D721Med (cell line): ENCODE measurements around the gene ATP1B1.

Experiments
- DNase-seq: peaks from one replicate; pipeline ENCODE4 v3.0.0; 2011; ENCODE audit warnings: low spot score; ENCODE audit not compliant: insufficient read length
- FAIRE-seq: peaks from 2 replicates; lab custom pipeline; 2011; peaks lifted over from hg19 to GRCh38; lab: Jason Lieb, UNC
- TF ChIP-seq, protein P1 (sequence below): IDR thresholded peaks from 2 replicates; pipeline ENCODE4 v1.5.1; 2012; ENCODE audit warnings: mild to moderate bottlenecking, control low read depth; ENCODE audit not compliant: insufficient read depth; ENCODE audit errors: missing control alignments

ATP1B1 gene

GRCh38 chr1:169070547-169070946 lies 35.9 kb upstream of the ATP1B1 start:
- TF ChIP-seq, protein P1, sequence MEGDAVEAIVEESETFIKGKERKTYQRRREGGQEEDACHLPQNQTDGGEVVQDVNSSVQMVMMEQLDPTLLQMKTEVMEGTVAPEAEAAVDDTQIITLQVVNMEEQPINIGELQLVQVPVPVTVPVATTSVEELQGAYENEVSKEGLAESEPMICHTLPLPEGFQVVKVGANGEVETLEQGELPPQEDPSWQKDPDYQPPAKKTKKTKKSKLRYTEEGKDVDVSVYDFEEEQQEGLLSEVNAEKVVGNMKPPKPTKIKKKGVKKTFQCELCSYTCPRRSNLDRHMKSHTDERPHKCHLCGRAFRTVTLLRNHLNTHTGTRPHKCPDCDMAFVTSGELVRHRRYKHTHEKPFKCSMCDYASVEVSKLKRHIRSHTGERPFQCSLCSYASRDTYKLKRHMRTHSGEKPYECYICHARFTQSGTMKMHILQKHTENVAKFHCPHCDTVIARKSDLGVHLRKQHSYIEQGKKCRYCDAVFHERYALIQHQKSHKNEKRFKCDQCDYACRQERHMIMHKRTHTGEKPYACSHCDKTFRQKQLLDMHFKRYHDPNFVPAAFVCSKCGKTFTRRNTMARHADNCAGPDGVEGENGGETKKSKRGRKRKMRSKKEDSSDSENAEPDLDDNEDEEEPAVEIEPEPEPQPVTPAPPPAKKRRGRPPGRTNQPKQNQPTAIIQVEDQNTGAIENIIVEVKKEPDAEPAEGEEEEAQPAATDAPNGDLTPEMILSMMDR: no peak
- DNase-seq (no peak), FAIRE-seq (no peak)

DNA sequence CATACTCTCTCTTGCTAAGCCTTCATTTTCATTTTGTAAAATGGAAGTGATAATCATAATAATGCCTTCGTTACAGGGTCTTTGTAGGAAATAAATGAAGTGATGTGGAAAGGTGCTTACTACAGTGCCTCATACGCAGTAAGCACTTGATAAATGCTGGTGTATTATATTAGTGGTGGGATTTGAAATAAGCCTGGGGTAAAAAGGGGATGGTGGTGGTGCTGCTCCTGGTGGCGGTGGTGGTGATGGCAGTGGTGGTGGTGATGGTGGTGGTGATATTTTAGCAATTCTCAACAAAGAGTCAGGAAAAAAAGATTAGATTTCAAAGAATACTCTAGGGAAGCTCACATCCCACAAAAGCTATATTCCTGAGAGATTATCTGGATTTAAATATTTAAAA lies 35.5 kb upstream of the ATP1B1 start:
- FAIRE-seq: no peak
- TF ChIP-seq, protein P1: no peak
- DNase-seq: no peak

DNA sequence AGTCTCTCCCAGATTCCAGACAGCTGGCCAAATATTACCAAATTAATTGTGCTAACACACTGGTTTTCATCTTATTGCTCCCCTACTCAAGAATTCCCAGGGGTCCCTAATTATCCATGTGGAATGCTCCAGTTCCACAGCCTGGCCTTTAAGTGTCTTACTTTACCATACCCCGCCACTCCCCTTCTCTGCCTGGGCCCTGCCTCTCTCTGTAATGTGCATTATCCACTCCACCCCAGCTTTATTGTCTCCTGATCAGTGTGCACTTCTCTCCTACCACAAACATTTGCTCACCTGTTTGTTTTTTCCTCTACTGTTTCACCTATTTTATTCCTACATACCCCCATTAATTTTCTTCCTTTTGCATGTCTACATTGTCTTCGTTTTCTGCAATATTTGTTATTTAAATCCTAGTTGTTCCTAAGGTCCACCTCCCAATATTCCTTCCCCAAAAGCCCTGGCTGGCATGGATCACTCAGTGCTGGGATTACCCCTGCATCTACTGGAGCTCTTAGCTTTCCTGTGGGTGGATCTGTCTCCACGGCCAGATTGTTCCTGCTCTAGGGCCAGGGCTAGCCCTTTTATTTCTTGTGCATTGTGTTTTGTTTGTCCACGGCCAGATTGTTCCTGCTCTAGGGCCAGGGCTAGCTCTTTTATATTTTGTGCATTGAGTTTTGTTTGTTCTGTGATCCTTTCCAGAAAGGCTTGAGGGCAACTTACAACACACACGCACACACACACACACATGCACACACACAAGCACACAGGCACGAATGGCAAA lies 33.4 kb upstream of the ATP1B1 start:
- no peak for DNase-seq
- no peak for FAIRE-seq
- TF ChIP-seq, protein P1: no peak

DNA sequence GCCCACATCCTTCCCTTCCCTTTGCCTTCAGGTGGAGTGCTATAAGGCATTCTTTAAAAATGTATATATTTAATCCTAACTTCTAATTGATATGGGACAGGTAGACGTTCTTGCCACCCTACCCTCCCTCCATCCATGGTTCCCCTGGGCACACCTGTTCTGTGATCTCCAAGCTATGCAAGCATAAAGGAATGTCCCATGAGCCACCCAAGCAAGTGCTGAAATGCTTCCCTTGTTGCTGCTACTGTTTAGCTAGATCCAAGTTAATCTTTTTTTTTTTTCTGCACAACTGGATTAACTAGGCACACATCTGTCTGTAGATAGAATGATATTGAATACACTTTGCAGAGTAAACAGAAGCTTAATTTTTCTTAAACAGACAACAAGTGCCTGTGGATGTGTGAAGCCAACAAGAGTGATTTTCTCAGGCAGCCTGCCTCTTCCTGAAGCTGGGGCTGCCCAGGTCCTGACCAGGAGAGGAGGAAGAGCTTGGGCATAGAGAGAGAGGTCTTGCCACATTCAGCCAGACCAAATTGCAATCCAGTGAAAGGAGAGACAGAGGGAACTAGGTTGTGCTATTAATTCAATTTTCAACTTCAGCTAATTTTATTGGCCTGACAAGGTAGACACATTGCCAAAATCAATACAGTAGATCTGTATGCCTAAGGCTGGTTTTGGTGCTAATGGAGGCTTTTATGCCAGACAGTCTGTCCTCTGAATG lies 28.2 kb upstream of the ATP1B1 start:
- FAIRE-seq (peak; percentile 29), DNase-seq (no peak)
- TF ChIP-seq, protein P1: no peak

GRCh38 chr1:169081503-169082123 lies 24.9 kb upstream of the ATP1B1 start:
- no peak for FAIRE-seq
- DNase-seq: no peak

GRCh38 chr1:169085911-169086310 lies 20.6 kb upstream of the ATP1B1 start:
- no peak for FAIRE-seq
- TF ChIP-seq, protein P1: no peak
- no peak for DNase-seq

More at GRCh38 chr1:169081503-169082123, 24.9 kb upstream of the ATP1B1 start:
- TF ChIP-seq, protein P1: no peak
